OCI-LY3 (cell line): Measurements from ENCODE around the gene IL17F.

Source experiments
- CTCF ChIP-seq: fragments of 200-600, 300-600 bp; sonication (generic); IDR thresholded peaks from 2 replicates; pipeline ENCODE4 v1.5.1; 2014; ENCODE audit warnings: antibody characterized with exemption, low read length, low read depth
- EZH2phosphoT487 ChIP-seq: fragments of 200-600 bp; shearing (Covaris generic); IDR thresholded peaks from 2 replicates; pipeline ENCODE4 v1.6.1; 2018; ENCODE audit warnings: antibody characterized with exemption, mixed run types, low read depth

DNA sequence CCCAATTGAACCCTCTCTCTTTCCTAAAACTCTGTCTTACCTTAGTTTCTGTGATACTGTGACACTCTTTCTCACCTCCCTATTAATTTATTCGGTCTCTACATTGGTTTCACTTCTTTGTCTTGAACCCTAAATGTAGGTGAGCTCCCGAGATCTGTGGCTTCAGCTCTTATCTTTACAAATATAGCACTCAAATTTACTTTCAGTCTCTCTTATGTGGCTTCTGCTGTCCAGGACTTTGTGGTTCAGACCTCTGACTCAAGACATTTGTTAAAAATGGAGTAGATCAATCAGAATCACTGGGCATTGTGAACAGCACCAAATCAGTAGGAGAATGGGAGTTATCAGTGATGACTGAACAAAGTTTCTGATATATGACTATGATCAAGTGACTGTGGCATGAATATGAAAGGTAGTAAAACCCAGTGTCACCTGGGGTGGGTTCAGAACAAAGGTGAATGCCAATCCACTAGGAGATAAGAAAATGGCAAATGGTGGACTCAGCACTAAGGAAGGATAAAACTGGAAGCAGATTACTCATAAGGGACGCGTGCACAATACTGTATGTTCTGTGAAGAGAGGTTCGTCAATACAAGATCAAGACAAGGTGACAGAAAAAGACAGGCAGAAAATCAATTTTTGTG lies 27.2 kb downstream of the IL17F start:
- TF ChIP-seq CTCF = no peak
- TF ChIP-seq EZH2phosphoT487 = no peak
